HG03460 (cell line): Measurements from ENCODE around the gene LILRB5.
"Not testable (repeated sequence)": the region's sequence is repeated elsewhere in the genome, so short reads cannot be mapped to it uniquely, and the experiment has no call there.

Experiments used
- ATAC-seq: cut with Tn5 transposase; IDR thresholded peaks from one replicate; pipeline ENCODE4 v1.9.1; 2021; ENCODE audit not compliant: unreplicated experiment

LILRB5 gene

DNA sequence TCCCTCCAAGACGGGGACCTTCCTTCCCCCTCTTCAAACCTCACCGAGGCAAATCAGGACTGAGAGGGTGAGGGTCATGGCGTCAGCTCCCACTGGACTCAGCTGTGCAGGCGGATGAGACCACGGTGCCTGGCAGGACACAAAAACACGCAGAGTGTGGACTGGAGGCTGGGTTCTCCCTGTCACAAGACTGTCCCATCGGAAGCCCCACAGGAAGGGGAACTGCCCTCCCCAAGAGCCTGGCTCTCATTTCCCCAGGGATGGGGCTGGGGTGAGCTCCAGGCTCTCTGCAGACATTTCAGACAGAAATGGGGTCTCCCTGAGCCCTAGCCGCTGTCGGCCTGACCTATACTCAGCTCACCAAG is at the start of gene LILRB5:
TSS of gene LILRB5 (minus strand) at position 158 of the 365 bp plus-strand sequence. CDS start at position 78, 80 bp downstream.
- no peak for ATAC-seq

DNA sequence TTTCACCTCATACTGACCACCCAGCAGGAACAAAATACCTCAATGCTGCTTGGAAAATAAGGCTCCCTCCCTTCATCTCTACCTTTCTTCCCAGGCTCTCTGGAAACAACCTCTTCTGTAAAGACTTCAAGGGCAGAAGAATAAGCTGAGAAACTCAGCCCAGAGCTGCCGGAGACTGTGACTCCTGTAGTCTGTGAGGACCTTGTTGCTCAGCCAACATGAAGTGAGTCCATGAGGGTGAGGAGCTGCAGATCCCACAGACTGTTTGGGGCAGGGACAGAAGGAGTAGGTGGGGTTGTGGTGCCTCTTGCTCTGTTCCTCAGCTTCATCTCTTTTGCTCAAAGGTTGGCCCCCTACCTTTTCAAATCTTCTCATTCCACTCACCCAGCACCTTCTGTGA is 48.1 kb upstream of the LILRB5 start:
- no peak for ATAC-seq

DNA sequence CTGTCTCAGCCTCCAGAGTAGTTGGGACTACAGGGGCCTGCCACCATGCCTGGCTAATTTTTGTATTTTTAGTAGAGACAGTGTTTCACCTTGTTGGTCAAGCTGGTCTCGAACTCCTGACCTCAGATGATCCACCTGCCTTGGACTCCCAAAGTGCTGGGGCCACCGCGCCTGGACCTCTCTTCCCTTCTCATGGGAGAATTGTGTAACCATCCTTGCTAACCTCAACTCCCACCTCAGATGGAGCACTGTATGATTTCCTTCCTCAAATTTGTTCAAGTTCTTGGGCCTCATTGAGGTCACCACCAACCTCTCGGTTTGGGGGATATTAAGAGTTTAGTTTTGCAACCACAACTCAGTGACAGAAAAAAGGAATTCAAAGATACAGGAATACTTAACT is 45.2 kb upstream of the LILRB5 start:
- no peak for ATAC-seq

DNA sequence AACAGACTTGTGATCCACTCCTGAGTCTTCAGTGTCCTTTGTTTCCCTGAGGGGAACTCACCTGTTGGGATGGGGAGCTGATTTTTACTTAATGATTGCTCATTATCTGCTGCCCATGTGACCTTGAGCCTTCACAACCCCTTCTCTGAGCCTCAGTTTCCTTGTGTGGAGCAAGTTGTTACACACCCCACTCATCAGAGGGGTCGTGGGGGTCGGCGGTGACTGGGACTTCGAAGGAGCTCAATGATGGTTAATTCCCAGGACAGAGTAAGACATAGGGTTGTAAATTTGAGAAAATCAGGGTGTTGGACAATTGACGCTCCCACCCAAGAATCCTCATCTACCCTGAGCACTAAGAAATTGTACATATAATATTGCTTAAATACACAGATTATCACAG is 42.4 kb upstream of the LILRB5 start:
- no peak for ATAC-seq

- no peak for ATAC-seq
Measured at GRCh38 chr19:54299126-54299498, 42.0 kb upstream of the LILRB5 start.

DNA sequence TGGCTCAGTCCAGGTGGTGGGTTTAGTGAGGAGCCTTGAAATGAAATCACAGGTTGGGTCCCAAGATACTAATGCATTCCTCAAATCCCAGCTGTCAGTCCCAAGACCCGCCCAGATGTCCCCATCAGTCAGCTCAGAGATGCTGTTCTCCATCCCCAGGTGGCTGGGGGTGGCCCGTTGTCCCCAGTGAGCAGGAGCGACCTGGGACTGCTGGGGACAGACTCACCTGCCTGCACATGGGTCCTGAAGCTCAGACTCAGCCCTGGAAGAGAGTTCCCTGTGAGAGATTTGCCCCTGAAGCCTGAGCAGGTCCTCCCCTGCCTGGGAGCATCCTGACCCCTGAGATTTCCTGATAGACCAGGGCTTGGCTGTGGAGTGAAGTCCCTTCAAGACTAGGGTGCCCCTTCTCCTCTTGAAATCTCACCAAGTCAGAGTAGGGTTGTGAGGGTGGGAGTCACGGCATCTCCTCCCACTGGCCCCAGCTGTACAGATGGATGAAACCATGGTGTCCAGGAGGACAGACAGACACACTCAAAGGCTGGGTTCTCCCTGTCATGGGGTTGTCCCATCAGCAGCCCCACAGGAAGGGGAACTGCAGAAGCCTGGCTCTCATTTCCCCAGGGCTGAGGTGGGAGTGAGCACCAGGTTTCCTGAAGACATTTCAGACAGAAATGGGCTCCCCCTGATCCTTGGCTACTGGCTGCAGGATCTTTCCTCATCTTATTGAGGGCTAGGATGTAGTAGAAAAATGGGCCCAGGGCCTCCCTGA is 41.5 kb upstream of the LILRB5 start:
- ATAC-seq = no peak

DNA sequence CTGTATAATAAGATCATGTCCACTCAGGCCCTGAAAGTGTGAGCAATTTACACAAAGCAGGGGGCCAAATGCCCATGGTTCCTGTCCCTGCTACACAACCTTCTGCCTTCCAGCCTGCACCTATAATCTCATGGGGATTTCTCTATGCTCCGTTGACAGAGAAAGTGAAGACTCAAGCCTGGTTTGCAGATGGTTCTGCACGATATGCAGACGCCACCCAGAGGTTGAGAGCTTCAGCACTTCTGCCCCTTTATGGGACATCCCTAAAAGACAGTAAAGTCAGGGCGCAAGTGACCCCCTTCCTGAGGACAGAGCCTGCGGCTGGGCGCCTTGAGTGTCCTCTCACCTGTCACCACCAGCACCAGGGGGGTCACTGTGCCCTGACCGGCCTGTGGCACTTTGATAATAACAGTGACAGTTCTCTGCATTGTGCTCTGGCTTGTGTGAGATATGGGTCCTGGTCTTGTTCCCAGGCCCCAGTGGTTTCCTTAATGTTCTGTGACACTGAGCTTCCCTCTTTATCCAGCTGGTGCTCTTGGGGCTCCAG is 40.8 kb upstream of the LILRB5 start:
- no peak for ATAC-seq

GRCh38 chr19:54294539-54294938 is 37.5 kb upstream of the LILRB5 start:
- ATAC-seq = no peak

DNA sequence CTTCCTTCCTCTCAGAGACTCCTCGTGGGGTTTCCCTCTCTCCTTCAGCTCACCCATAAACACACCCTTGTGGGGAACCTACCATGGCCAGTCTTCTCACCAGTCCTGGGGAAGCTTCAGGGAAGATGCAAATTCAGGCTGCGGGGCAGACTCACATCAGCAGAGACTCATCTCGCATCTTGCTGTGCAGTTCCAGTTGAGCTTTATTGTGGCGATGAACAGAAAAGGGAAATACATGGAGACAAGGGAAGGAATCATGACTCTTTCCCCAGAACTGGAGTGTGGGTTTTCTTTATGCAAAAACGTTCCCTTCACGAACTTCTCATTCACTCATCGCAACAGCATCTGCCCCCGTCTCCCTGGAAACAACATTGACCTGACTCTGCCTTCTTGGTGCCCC is 32.1 kb upstream of the LILRB5 start:
- not testable (repeated sequence) for ATAC-seq

DNA sequence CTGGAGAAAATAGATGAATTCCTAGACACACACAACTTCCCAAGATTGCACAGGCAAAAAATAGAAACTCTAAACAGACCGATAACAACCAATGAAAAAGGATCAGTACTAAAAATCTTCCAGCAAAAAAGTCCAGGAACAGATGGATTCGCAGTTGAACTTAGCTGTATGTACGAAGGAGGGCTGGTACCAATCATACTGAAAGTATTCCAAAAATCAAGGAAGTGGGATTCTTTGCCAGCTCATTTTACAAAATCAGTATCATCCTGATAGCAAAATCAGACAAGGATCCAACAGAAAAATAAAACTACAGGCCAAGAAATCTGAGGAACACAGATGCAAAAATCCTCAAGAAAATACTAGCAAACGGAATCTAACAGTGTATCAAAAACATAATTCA is 30.4 kb upstream of the LILRB5 start:
- ATAC-seq = no peak

- not testable (repeated sequence) for ATAC-seq
Measured at GRCh38 chr19:54286283-54286682, 29.2 kb upstream of the LILRB5 start.

- not testable (repeated sequence) for ATAC-seq
Measured at GRCh38 chr19:54285427-54286056, 28.5 kb upstream of the LILRB5 start.

DNA sequence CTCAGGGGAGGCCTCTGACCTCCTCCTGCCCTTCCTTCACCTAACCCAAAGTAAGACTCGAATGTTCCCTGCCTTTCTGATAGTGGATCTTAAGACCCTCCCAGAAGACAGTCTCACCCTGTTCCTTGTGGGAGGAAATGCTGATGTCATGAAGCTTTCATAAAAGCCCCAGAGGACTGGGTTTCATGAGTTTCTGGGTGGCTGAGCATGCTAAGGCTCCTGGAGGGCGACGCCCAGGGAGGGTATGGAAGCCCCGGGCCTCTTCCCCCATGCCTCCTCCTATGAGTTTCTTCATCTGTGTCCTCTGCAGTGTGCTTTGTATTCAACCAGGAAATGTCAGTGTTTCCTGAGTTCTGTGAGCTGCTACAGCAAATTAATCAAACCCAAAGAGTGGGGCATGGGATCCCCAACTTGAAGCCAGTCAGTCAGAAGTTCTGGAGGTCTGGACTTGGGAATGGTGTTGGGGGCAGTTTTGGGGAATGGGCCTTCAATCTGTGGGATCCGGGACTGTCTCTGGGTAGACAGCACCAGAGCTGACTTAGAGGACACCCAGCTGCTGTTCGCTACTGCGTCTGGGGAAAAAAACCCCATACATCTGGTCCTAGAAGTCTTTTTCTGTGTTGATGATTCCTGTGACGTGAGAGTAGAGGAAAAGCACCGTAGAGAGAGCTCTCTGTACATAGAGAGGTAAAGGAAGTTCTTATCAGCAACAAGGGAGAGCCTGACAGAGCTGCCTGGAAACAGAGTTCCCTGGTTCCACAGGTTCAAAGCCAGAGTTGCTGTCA is 25.8 kb upstream of the LILRB5 start:
- no peak for ATAC-seq

DNA sequence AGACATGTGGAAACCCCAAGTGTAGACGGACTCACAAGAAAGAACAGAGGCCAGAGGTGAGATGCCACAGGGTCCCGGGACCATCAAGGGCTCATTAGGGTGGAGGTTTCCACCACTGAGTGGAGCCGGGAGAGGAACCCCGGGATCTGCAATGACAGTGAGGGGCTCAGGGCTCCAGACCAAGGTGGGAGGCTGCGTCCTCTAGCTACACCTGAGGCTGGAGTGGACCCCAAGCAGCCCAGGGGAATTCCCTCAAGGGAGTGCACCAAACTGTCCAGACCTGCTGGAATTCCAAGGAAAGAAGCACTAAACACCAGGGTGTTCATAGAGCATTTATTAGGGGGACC is 24.6 kb upstream of the LILRB5 start:
- not testable (repeated sequence) for ATAC-seq

DNA sequence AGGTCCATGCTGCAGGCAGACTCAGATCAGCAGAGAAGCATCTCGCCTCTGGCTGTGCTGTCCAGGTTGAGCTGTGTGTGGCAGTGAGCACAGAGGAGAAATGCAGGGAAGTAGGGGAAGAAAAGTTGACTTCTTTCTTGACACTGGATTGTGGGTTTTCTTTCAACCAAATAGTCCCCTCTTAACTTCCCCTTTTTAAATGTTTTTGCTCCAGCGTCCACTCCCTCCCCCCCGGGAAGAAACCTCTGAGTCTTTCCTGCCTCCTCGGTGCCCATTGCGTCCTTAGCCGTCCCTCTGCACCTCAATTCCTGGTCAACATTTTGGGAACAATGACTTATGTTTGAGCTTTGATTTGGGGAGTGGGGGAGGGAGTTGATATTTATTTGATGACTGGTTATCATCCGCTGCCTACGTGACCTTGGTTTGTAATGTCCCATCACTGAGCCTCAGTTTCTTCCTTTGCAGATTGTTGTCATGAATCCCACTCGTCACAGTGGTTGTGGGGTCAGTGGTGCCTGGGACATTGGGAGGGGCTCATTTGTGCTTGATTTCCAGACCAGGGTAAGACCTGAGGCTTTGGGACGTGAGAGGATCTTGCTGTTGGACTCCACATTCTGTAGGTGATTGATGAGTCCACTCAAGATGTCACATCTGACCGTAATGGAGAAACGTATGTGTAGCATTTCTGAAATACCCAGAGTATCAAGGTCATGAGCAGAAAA is 24.1 kb upstream of the LILRB5 start, which contains the start of gene LILRB2:
TSS of gene LILRB2 (minus strand) at position 104 of the 722 bp plus-strand sequence. CDS start 614 bp downstream, outside the sequence.
- no peak for ATAC-seq

- ATAC-seq = not testable (repeated sequence)
Measured at GRCh38 chr19:54280441-54280840, 23.4 kb upstream of the LILRB5 start.

GRCh38 chr19:54280025-54280424 is 23.0 kb upstream of the LILRB5 start:
- ATAC-seq = not testable (repeated sequence)

GRCh38 chr19:54279406-54279962 is 22.4 kb upstream of the LILRB5 start:
- no peak for ATAC-seq

- not testable (repeated sequence) for ATAC-seq
Measured at GRCh38 chr19:54278571-54279195, 21.6 kb upstream of the LILRB5 start.

GRCh38 chr19:54278056-54278455 is 21.0 kb upstream of the LILRB5 start:
- not testable (repeated sequence) for ATAC-seq
